T-helper 2 cell treated with Interferon-gamma antibody and Interleukin-4, amounts not matched to agents 5 μg/mL and 100 μg/mL, for 36 hours (primary cell): Measurements from ENCODE around the gene MYH6.

Source experiments
- DNase-seq: peaks from one replicate; pipeline ENCODE4 v3.0.0; 2021; ENCODE audit warnings: low spot score
- H3K27ac Mint-ChIP-seq: one replicate; pipeline ENCODE4 v1.8.0; 2021; ENCODE audit warnings: mild to moderate bottlenecking, mixed read lengths
- H3K27me3 Mint-ChIP-seq: one replicate; pipeline ENCODE4 v1.8.0; 2021; ENCODE audit warnings: low read depth, mixed read lengths
- H3K36me3 Mint-ChIP-seq: one replicate; pipeline ENCODE4 v1.8.0; 2021; ENCODE audit warnings: low read depth, mixed read lengths
- H3K4me1 Mint-ChIP-seq: one replicate; pipeline ENCODE4 v1.8.0; 2021; ENCODE audit warnings: low read depth, mixed read lengths
- H3K4me3 Mint-ChIP-seq: one replicate; pipeline ENCODE4 v1.8.0; 2022; ENCODE audit warnings: mild to moderate bottlenecking, moderate library complexity, mixed read lengths
- H3K9me3 Mint-ChIP-seq: one replicate; pipeline ENCODE4 v1.8.0; 2021; ENCODE audit warnings: mixed read lengths

MYH6 gene

GRCh38 chr14:23377573-23378563 is 30.2 kb downstream of the MYH6 start:
- Mint-ChIP-seq H3K9me3 (no peaks in the 10 kb centered on the region), H3K36me3 (no peaks in the 10 kb centered on the region), H3K27ac (no peak overlapping the region)

GRCh38 chr14:23377198-23377550 is 30.9 kb downstream of the MYH6 start:
- Mint-ChIP-seq H3K36me3 (no peaks in the 10 kb centered on the region), H3K27me3 (peaks cover 8% of the 10 kb centered on the region)
- DNase-seq: no peak

More at GRCh38 chr14:23377573-23378563, 30.2 kb downstream of the MYH6 start:
- no peak for DNase-seq
- Mint-ChIP-seq H3K4me3 (no peak overlapping the region), H3K4me1 (no peaks in the 10 kb centered on the region), H3K27me3 (peaks cover 8% of the 10 kb centered on the region)

GRCh38 chr14:23376482-23377197 is 31.4 kb downstream of the MYH6 start, which contains the start of gene CMTM5:
CMTM5 (plus strand) TSS chr14:23377046; CDS start chr14:23377252, 206 bp downstream.
- H3K27me3 Mint-ChIP-seq: peaks cover 5% of the 10 kb centered on the region
- DNase-seq: no peak
- H3K27ac Mint-ChIP-seq: no peak within 1 kb of the TSS
- H3K36me3 Mint-ChIP-seq: no peaks in the 10 kb centered on the region
- H3K9me3 Mint-ChIP-seq: no peaks in the 10 kb centered on the region
- no peaks in the 10 kb centered on the region for H3K4me1 Mint-ChIP-seq
- no peak within 1 kb of the TSS for H3K4me3 Mint-ChIP-seq

More at GRCh38 chr14:23377198-23377550, 30.9 kb downstream of the MYH6 start:
- Mint-ChIP-seq H3K4me1 (no peaks in the 10 kb centered on the region), H3K4me3 (no peak overlapping the region), H3K27ac (no peak overlapping the region), H3K9me3 (no peaks in the 10 kb centered on the region)

GRCh38 chr14:23375527-23376251 is 32.4 kb downstream of the MYH6 start:
- Mint-ChIP-seq H3K27me3 (peaks cover 7% of the 10 kb centered on the region), H3K4me1 (no peaks in the 10 kb centered on the region), H3K4me3 (no peak overlapping the region), H3K9me3 (no peaks in the 10 kb centered on the region), H3K27ac (no peak overlapping the region), H3K36me3 (no peaks in the 10 kb centered on the region)
- DNase-seq: no peak

GRCh38 chr14:23373041-23373440 is 35.0 kb downstream of the MYH6 start:
- no peaks in the 10 kb centered on the region for H3K36me3 Mint-ChIP-seq
- H3K9me3 Mint-ChIP-seq: no peaks in the 10 kb centered on the region
- no peaks in the 10 kb centered on the region for H3K4me1 Mint-ChIP-seq
- no peak for DNase-seq
- H3K27me3 Mint-ChIP-seq: peaks cover 17% of the 10 kb centered on the region
- no peak overlapping the region for H3K4me3 Mint-ChIP-seq
- no peak overlapping the region for H3K27ac Mint-ChIP-seq

- no peaks in the 10 kb centered on the region for H3K36me3 Mint-ChIP-seq
- no peaks in the 10 kb centered on the region for H3K9me3 Mint-ChIP-seq
- no peak within 1 kb of the TSS for H3K27ac Mint-ChIP-seq
- peaks cover 22% of the 10 kb centered on the region for H3K27me3 Mint-ChIP-seq
- no peak within 1 kb of the TSS for H3K4me3 Mint-ChIP-seq
- no peak for DNase-seq
- H3K4me1 Mint-ChIP-seq: no peaks in the 10 kb centered on the region
Measured at GRCh38 chr14:23372509-23372908, 35.6 kb downstream of the MYH6 start, which contains the start of gene IL25. IL25 (plus strand) TSS chr14:23372809.

GRCh38 chr14:23371865-23372264 is 36.2 kb downstream of the MYH6 start:
- no peaks in the 10 kb centered on the region for H3K36me3 Mint-ChIP-seq
- H3K4me1 Mint-ChIP-seq: no peaks in the 10 kb centered on the region
- no peak for DNase-seq
- H3K9me3 Mint-ChIP-seq: no peaks in the 10 kb centered on the region
- no peak overlapping the region for H3K4me3 Mint-ChIP-seq
- no peak overlapping the region for H3K27ac Mint-ChIP-seq
- H3K27me3 Mint-ChIP-seq: peaks cover 28% of the 10 kb centered on the region

GRCh38 chr14:23370221-23370620 is 37.9 kb downstream of the MYH6 start:
- no peaks in the 10 kb centered on the region for H3K9me3 Mint-ChIP-seq
- DNase-seq: no peak
- no peak overlapping the region for H3K27ac Mint-ChIP-seq
- peaks cover 33% of the 10 kb centered on the region for H3K27me3 Mint-ChIP-seq
- H3K4me3 Mint-ChIP-seq: no peak overlapping the region
- H3K36me3 Mint-ChIP-seq: no peaks in the 10 kb centered on the region
- H3K4me1 Mint-ChIP-seq: no peaks in the 10 kb centered on the region

GRCh38 chr14:23366426-23366921 is 41.6 kb downstream of the MYH6 start:
- Mint-ChIP-seq H3K27ac (no peak overlapping the region), H3K4me3 (no peak overlapping the region), H3K9me3 (no peaks in the 10 kb centered on the region), H3K4me1 (no peaks in the 10 kb centered on the region), H3K36me3 (no peaks in the 10 kb centered on the region), H3K27me3 (peaks cover 48% of the 10 kb centered on the region)
- DNase-seq: no peak

GRCh38 chr14:23365732-23366425 is 42.2 kb downstream of the MYH6 start:
- no peak overlapping the region for H3K27ac Mint-ChIP-seq
- DNase-seq: no peak
- peaks cover 46% of the 10 kb centered on the region for H3K27me3 Mint-ChIP-seq
- H3K4me3 Mint-ChIP-seq: no peak overlapping the region
- no peaks in the 10 kb centered on the region for H3K4me1 Mint-ChIP-seq
- no peaks in the 10 kb centered on the region for H3K9me3 Mint-ChIP-seq
- H3K36me3 Mint-ChIP-seq: no peaks in the 10 kb centered on the region

GRCh38 chr14:23365036-23365731 is 42.9 kb downstream of the MYH6 start, which contains the start of gene EFS:
EFS (minus strand) TSS chr14:23365172; CDS start chr14:23365025, 147 bp downstream.
- H3K27ac Mint-ChIP-seq: no peak within 1 kb of the TSS
- no peak for DNase-seq
- H3K4me3 Mint-ChIP-seq: no peak within 1 kb of the TSS
- H3K4me1 Mint-ChIP-seq: no peaks in the 10 kb centered on the region
- H3K9me3 Mint-ChIP-seq: no peaks in the 10 kb centered on the region
- no peaks in the 10 kb centered on the region for H3K36me3 Mint-ChIP-seq
- H3K27me3 Mint-ChIP-seq: peaks cover 46% of the 10 kb centered on the region

- no peaks in the 10 kb centered on the region for H3K36me3 Mint-ChIP-seq
- no peaks in the 10 kb centered on the region for H3K4me1 Mint-ChIP-seq
- H3K27me3 Mint-ChIP-seq: peaks cover 46% of the 10 kb centered on the region
- no peak for DNase-seq
- H3K4me3 Mint-ChIP-seq: no peak overlapping the region
- H3K27ac Mint-ChIP-seq: no peak overlapping the region
- H3K9me3 Mint-ChIP-seq: no peaks in the 10 kb centered on the region
Measured at GRCh38 chr14:23364164-23365035, 43.7 kb downstream of the MYH6 start.
